ENCODE data around the gene SRP68. TPM values are rescaled to one million over a fixed set of nuclear protein-coding genes. Genes with fewer than 3 reads are reported as not detected.

The SRP68 gene
- total RNA-seq, 1 donor: 32.3 TPM

DNA sequence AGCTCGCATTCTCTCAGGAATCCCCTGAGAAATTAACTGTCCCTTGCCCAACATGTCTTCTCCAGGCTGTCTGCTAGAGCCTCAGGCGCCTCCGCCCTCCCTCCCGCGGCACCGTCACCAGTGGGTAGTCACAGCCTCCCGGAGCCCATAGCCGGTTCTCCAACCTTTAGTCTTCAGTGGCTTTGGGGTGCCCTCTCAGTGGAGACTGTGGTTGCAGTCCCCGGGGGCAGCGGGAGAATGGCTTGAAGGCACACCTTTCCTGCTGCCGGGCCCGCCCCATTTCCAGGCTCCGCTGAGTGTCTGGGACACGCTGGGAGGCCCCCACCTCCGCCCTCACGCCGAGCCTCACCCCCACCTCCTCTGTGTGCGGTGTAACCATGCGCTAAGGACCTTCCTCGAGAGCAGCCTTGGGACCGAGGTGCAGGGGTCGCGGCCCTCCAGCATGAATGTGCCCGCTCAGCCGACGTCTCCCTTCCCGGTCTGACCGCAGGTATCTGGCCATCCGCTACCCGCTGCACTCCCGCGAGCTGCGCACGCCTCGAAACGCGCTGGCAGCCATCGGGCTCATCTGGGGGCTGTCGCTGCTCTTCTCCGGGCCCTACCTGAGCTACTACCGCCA, 3.9 kb upstream of the SRP68 start:
- TF ChIP-seq, protein P1, sequence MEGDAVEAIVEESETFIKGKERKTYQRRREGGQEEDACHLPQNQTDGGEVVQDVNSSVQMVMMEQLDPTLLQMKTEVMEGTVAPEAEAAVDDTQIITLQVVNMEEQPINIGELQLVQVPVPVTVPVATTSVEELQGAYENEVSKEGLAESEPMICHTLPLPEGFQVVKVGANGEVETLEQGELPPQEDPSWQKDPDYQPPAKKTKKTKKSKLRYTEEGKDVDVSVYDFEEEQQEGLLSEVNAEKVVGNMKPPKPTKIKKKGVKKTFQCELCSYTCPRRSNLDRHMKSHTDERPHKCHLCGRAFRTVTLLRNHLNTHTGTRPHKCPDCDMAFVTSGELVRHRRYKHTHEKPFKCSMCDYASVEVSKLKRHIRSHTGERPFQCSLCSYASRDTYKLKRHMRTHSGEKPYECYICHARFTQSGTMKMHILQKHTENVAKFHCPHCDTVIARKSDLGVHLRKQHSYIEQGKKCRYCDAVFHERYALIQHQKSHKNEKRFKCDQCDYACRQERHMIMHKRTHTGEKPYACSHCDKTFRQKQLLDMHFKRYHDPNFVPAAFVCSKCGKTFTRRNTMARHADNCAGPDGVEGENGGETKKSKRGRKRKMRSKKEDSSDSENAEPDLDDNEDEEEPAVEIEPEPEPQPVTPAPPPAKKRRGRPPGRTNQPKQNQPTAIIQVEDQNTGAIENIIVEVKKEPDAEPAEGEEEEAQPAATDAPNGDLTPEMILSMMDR (IDR thresholded peaks at IDR 0.05; ENCODE audit: insufficient read depth, low read length): no peak
- H3K4me3 ChIP-seq (ENCODE audit: low read depth, low read length): no peak overlapping the region
- DNase-seq (ENCODE audit: low read depth): no peak

GRCh38 chr17:76075364-76076145, 3.2 kb upstream of the SRP68 start:
- no peak overlapping the region for H3K4me3 ChIP-seq (ENCODE audit: low read depth, low read length)
- TF ChIP-seq, protein P1 (IDR thresholded peaks at IDR 0.05; ENCODE audit: insufficient read depth, low read length): no peak
- no peak for DNase-seq (ENCODE audit: low read depth)

- no peak for DNase-seq (ENCODE audit: low read depth)
- H3K4me3 ChIP-seq (ENCODE audit: low read depth, low read length): no peak within 1 kb of the TSS
- TF ChIP-seq, protein P1 (IDR thresholded peaks at IDR 0.05; ENCODE audit: insufficient read depth, low read length): no peak
These were observed 2.4 kb upstream of the SRP68 start, which contains the start of gene GALR2 for GRCh38 chr17:76074390-76075363. Gene GALR2, plus strand, starts transcription at chr17:76074781. Its CDS starts 103 bp downstream, at chr17:76074884.

- no peak for DNase-seq (ENCODE audit: low read depth)
- peak overlapping the region; percentile 98 for H3K4me3 ChIP-seq (ENCODE audit: low read depth, low read length)
- TF ChIP-seq, protein P1 (IDR thresholded peaks at IDR 0.05; ENCODE audit: insufficient read depth, low read length): no peak
These were observed 678 bp downstream of the SRP68 start for GRCh38 chr17:76071531-76072147.

- no peak overlapping the region for H3K4me3 ChIP-seq (ENCODE audit: low read depth, low read length)
- DNase-seq (ENCODE audit: low read depth): no peak
- TF ChIP-seq, protein P1 (IDR thresholded peaks at IDR 0.05; ENCODE audit: insufficient read depth, low read length): no peak
These were observed 6.5 kb downstream of the SRP68 start for GRCh38 chr17:76065775-76066174.

Data from fibroblast of the aortic adventitia (primary cell).